Stimulated activated effector memory CD8-positive, alpha-beta T cell treated with anti-CD3 and anti-CD28 coated beads, Interleukin-12 subunit alpha, Interleukin-12 subunit beta, amount 100 ng/mL, for 72 hours (primary cell): ENCODE results near the gene GINS3.

Experiments
- ATAC-seq: fragments of 150-1000 bp; cut with Tn5 transposase; 2 replicates; pipeline ENCODE4 v1.10.0; 2021
- DNase-seq, 2 donors: peaks; one replicate each; pipeline ENCODE4 v3.0.0; 2021 to 2022; ENCODE audit warnings: low spot score in 2 of 2
- H3K27ac Mint-ChIP-seq: one replicate; pipeline ENCODE4 v1.8.0; 2022; ENCODE audit warnings: mild to moderate bottlenecking, mixed read lengths
- H3K36me3 Mint-ChIP-seq: one replicate; pipeline ENCODE4 v1.8.0; 2022; ENCODE audit warnings: mild to moderate bottlenecking, mixed read lengths
- H3K4me1 Mint-ChIP-seq: one replicate; pipeline ENCODE4 v1.8.0; 2022; ENCODE audit warnings: mixed read lengths
- H3K4me3 Mint-ChIP-seq: one replicate; pipeline ENCODE4 v1.8.0; 2022; ENCODE audit warnings: mild to moderate bottlenecking, mixed read lengths
- H3K9me3 Mint-ChIP-seq: one replicate; pipeline ENCODE4 v1.8.0; 2022; ENCODE audit warnings: mixed read lengths

GINS3 gene

GRCh38 chr16:58392215-58393137 is at the start of gene GINS3:
Gene GINS3 (plus strand): TSS chr16:58392471. CDS start chr16:58392602, 131 bp downstream.
- DNase-seq (peak; percentile 72 to 92), ATAC-seq (peak; percentile 95)
- no peaks in the 10 kb centered on the region for H3K9me3 Mint-ChIP-seq
- H3K4me3 Mint-ChIP-seq: peak within 1 kb of the TSS; percentile 97
- peaks cover 15% of the 10 kb centered on the region for H3K4me1 Mint-ChIP-seq
- H3K36me3 Mint-ChIP-seq: peaks cover 14% of the 10 kb centered on the region
- H3K27ac Mint-ChIP-seq: peak within 1 kb of the TSS; percentile 98

DNA sequence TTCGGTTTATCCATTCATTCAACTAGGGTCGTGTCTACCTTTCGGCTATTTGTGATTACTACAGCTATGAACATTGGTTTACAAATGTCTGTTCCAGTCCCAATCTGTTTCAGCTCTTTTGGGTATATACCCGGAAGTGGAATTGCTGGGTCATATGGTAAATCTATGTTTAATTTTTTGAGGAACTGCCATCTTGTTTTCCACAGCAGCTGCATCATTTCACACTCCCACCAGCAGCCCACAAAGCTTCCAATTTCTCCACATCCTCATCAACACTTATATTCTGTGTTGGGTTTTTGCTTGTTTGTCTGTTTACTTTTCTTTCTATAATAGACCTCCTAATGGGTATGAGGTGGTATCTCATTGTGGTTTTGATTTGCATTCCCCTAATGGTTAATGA is 48.7 kb upstream of the GINS3 start:
- Mint-ChIP-seq H3K4me3 (no peak overlapping the region), H3K27ac (no peak overlapping the region), H3K4me1 (no peaks in the 10 kb centered on the region), H3K9me3 (no peaks in the 10 kb centered on the region), H3K36me3 (no peaks in the 10 kb centered on the region)
- DNase-seq: no peak
- ATAC-seq: no peak

DNA sequence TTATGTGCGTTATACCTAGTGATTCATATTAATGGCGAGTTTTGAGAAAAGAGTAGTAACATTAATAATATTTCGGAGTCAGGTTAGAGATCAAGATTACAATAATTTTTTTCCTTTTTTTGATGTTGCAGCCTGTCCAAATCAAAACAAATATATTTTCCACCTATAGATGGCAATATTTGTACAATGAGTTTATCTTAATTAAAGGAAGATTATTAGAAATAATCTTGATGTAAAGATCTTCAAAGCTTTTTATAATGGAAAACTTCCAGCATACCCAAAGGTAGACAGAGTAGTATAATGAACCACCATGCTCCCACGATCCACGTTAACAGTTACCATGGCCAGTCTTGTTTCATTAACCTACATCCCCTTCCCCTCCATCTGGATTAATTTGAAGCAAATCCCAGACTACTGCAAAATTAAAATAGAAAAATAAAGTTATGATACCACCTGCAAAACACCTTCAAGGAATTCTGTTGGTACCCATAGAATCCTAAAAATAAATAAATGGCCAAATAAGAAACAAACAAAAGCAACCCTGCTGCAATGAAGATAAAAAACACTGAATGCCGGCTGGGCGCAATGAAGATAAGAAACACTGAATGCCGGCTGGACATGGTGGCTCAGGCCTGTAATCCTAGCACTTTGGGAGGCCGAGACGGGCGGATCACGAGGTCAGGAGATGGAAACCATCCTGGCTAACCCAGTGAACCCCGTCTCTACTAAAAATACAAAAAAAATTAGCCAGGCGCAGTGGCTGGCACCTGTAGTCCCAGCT is 46.5 kb upstream of the GINS3 start:
- Mint-ChIP-seq H3K27ac (no peak overlapping the region), H3K4me1 (no peaks in the 10 kb centered on the region), H3K9me3 (no peaks in the 10 kb centered on the region), H3K4me3 (no peak overlapping the region), H3K36me3 (no peaks in the 10 kb centered on the region)
- DNase-seq (no peak), ATAC-seq (no peak)

GRCh38 chr16:58346831-58347371 is 45.4 kb upstream of the GINS3 start:
- no peaks in the 10 kb centered on the region for H3K9me3 Mint-ChIP-seq
- ATAC-seq (no peak), DNase-seq (no peak)
- H3K27ac Mint-ChIP-seq: no peak overlapping the region
- no peak overlapping the region for H3K4me3 Mint-ChIP-seq
- H3K36me3 Mint-ChIP-seq: no peaks in the 10 kb centered on the region
- H3K4me1 Mint-ChIP-seq: no peaks in the 10 kb centered on the region

DNA sequence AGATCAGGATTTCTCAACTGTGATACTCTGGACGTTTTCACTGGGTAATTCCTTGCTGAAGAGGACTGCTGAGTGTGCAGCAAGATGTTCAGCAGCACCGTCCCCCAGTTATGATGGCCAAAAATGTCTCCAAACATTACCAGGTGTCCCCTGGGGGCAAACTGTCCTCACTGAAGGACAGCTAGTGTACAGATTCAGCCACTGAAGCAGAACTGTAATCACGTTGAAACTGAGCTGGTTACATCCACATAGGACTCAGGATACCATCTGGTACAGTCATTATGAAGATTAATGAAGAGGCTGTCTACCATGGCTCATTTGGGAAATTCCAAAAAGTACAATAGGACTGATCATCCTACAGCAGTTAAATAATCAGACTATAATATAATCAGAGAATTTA is 43.3 kb upstream of the GINS3 start:
- no peaks in the 10 kb centered on the region for H3K9me3 Mint-ChIP-seq
- DNase-seq: no peak
- no peak overlapping the region for H3K27ac Mint-ChIP-seq
- H3K4me1 Mint-ChIP-seq: no peaks in the 10 kb centered on the region
- no peak overlapping the region for H3K4me3 Mint-ChIP-seq
- no peak for ATAC-seq
- H3K36me3 Mint-ChIP-seq: no peaks in the 10 kb centered on the region

- H3K4me1 Mint-ChIP-seq: no peaks in the 10 kb centered on the region
- H3K4me3 Mint-ChIP-seq: no peak overlapping the region
- DNase-seq: no peak
- no peak overlapping the region for H3K27ac Mint-ChIP-seq
- no peaks in the 10 kb centered on the region for H3K9me3 Mint-ChIP-seq
- ATAC-seq: no peak
- H3K36me3 Mint-ChIP-seq: no peaks in the 10 kb centered on the region
These were observed 39.6 kb upstream of the GINS3 start for GRCh38 chr16:58352690-58353089.

GRCh38 chr16:58360041-58360634 is 32.1 kb upstream of the GINS3 start:
- Mint-ChIP-seq H3K4me3 (no peak overlapping the region), H3K4me1 (no peaks in the 10 kb centered on the region), H3K36me3 (no peaks in the 10 kb centered on the region), H3K9me3 (peaks cover 10% of the 10 kb centered on the region), H3K27ac (no peak overlapping the region)
- DNase-seq: no peak
- no peak for ATAC-seq

DNA sequence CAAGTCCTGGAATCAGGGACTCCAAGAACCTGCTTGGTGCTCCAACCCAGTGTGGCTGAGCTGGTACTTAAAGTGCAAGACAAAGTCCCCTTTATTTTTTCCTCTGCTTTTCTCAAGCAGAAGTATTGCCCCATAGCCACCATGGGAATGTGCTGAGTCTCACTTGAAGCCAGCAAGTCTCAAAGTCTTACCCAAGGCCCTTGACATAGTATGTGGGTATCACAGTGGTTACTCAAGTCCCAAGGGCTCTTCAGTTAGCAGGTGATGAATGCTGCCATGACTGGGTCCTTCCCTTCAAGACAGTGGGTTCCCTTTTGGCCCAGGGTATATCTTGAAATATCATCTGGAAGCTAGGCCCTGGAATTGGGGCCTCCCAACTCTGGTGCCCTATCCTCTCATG is 30.5 kb upstream of the GINS3 start:
- DNase-seq: no peak
- H3K27ac Mint-ChIP-seq: no peak overlapping the region

GRCh38 chr16:58363746-58364393 is 28.4 kb upstream of the GINS3 start:
- DNase-seq (no peak), ATAC-seq (no peak)
- Mint-ChIP-seq H3K36me3 (no peaks in the 10 kb centered on the region), H3K4me1 (no peaks in the 10 kb centered on the region), H3K9me3 (peaks cover 10% of the 10 kb centered on the region), H3K27ac (no peak overlapping the region), H3K4me3 (no peak overlapping the region)

More for the DNA sequence above, 30.5 kb upstream of the GINS3 start:
- Mint-ChIP-seq H3K9me3 (peaks cover 10% of the 10 kb centered on the region), H3K36me3 (no peaks in the 10 kb centered on the region), H3K4me3 (no peak overlapping the region), H3K4me1 (no peaks in the 10 kb centered on the region)
- ATAC-seq: no peak

- H3K4me3 Mint-ChIP-seq: no peak overlapping the region
These were observed 26.6 kb upstream of the GINS3 start for GRCh38 chr16:58365623-58366022.

GRCh38 chr16:58366247-58367031 is 25.8 kb upstream of the GINS3 start:
- H3K36me3 Mint-ChIP-seq: no peaks in the 10 kb centered on the region
- no peak overlapping the region for H3K4me3 Mint-ChIP-seq
- ATAC-seq: peak; percentile 99
- DNase-seq: no peak
- H3K9me3 Mint-ChIP-seq: peaks cover 2% of the 10 kb centered on the region
- no peaks in the 10 kb centered on the region for H3K4me1 Mint-ChIP-seq
- H3K27ac Mint-ChIP-seq: no peak overlapping the region

More at GRCh38 chr16:58365623-58366022, 26.6 kb upstream of the GINS3 start:
- H3K4me1 Mint-ChIP-seq: no peaks in the 10 kb centered on the region
- no peak for ATAC-seq
- DNase-seq: no peak
- peaks cover 2% of the 10 kb centered on the region for H3K9me3 Mint-ChIP-seq
- H3K36me3 Mint-ChIP-seq: no peaks in the 10 kb centered on the region
- H3K27ac Mint-ChIP-seq: no peak overlapping the region

- Mint-ChIP-seq H3K4me1 (no peaks in the 10 kb centered on the region), H3K27ac (no peak overlapping the region), H3K9me3 (no peaks in the 10 kb centered on the region), H3K36me3 (no peaks in the 10 kb centered on the region), H3K4me3 (no peak overlapping the region)
- ATAC-seq (no peak), DNase-seq (no peak)
These were observed 25.0 kb upstream of the GINS3 start for GRCh38 chr16:58367252-58367651.

- Mint-ChIP-seq H3K27ac (no peak overlapping the region), H3K4me3 (no peak overlapping the region), H3K9me3 (no peaks in the 10 kb centered on the region), H3K4me1 (no peaks in the 10 kb centered on the region), H3K36me3 (no peaks in the 10 kb centered on the region)
- DNase-seq (no peak), ATAC-seq (no peak)
These were observed 20.4 kb upstream of the GINS3 start for GRCh38 chr16:58371841-58372240.

DNA sequence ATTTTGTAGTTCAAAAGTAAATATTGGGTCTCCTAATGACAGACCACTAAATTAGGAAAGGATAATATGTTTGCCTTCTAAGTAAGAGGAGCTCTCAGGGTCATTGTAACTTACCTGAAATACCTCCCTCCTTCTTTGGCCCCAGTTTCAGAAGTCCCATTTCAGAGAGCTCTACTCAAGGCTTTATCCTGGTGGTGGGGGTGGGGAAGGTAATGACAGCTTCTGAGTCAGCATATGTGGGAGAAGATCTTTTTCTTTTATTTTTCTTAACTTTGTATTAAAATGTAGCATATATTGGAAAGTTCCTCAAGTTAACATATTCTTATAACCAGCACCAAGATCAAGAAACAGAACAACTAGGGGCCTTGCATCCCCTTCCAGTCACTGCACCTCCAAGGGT is 16.9 kb upstream of the GINS3 start:
- Mint-ChIP-seq H3K27ac (no peak overlapping the region), H3K4me3 (no peak overlapping the region), H3K36me3 (no peaks in the 10 kb centered on the region), H3K4me1 (no peaks in the 10 kb centered on the region), H3K9me3 (no peaks in the 10 kb centered on the region)
- no peak for DNase-seq
- no peak for ATAC-seq
